ENCODE measurements around the gene FTSJ1.

- TF ChIP-seq CTCF (IDR thresholded peaks at IDR 0.05), result no peak
- TF ChIP-seq POLR2A (IDR thresholded peaks at IDR 0.05), result no peak
Measured at GRCh38 chrX:48470110-48470832, 5.7 kb upstream of the FTSJ1 start, which contains the start of gene SLC38A5.
